Endothelial cell of hepatic sinusoid (primary cell): ENCODE results near the gene COL18A1.

Experiments
- in situ Hi-C: cut with HindIII; loops from 2 replicates; pipeline ENCODE4 v1.10.0; 2017; ENCODE audit warnings: low sequenced_read_pairs

The COL18A1 gene

DNA sequence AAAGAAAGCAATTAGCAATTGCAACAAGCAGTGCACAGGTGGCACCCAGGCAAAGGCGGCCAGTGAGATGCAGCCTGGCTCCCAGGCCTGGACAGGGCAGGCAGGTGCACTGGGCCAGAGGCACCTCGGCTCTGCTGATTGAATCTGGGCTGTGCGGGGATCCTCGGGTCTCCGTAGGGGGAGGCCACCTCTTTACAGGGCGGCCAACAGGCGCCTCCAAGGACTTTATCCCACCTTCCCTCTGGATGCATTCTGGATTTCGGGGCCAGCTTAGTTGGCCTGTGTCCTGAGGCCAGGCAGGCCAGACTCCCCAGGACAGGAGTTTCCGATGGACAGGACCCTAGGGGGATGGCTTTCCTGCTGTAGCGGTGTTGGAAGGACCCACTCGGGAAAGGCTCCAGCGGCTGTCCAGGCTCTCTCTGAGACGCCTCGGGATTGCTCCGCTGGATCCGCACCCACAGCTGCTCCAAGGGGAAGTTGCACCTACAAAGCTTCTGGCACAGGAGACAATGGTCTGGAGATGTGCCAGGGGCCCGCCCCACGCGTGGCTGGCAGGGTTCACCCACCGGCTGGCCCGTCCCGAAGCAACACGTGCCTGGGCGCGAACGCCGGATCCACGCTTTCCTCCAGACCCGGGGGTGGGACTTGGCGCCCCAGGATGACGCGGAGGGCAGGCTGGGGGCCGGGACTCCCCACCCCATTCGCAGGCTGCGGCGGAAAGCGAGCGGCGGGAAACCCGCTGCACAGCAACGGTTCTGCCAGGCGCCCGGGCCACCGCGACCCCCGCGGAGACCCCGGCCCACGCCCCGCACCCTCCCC is 136.5 kb downstream of the COL18A1 start:
- in situ Hi-C loops = no loop called here

DNA sequence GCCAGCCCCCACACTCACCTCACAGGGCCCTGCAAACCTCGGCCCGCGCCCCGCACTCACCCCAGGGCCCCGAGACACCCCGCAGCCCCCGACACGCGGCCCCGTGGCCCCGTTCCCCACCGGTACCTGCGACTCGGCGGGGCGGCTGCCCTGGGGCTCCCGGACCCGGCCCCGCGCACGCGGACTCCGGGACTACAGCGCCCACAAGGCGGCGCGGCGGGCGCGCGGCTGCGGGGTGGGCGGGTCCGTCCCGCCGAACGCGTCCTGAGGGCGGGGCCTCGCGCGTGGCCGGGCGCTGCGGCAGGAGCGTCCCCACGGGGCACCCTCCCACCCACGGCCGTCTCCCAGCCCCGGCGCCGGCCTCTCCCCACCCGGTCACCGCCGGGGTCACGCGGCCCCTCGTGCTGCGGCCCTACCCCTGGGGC is 137.3 kb downstream of the COL18A1 start, which contains the start of gene SLC19A1:
Gene SLC19A1 (minus strand): TSS at position 199 of the 425 bp plus-strand sequence. CDS start 4,481 bp downstream, outside the sequence.
- in situ Hi-C loops = no loop called here

DNA sequence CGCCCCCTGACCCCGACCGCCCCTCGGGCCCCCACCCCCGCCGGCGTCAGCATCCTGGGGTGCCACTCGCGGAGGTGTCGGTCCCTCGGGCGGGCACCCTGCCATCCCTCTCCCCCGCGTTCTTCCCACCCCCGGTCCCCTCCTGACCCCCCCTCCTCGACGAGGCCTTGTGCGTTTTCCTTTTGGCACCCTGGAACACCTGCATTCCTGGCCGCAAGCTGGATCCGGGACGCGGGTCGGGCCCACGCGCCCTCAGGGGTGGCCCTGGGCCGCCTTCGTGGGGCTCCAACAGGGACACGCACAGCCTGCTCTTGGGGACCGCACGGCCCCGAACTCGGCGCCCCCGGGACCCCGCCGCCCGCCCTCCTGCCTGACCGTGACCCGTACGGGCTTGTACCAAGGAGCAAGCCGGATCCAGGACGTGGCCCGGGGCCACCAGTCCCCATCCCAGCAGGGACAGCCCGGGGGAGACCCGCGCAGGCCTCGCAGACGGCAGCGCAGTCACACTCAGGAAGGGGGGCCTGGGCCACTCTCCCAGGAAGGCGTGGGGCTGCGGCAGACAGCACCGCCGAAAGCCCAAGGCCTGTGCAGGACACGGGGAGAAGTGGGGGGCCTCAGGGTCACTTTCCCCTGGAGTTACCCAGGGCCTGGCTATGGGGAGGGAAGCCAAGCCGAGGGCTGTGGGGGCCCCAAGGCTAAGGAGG is 137.9 kb downstream of the COL18A1 start:
- in situ Hi-C loops = no loop called here

DNA sequence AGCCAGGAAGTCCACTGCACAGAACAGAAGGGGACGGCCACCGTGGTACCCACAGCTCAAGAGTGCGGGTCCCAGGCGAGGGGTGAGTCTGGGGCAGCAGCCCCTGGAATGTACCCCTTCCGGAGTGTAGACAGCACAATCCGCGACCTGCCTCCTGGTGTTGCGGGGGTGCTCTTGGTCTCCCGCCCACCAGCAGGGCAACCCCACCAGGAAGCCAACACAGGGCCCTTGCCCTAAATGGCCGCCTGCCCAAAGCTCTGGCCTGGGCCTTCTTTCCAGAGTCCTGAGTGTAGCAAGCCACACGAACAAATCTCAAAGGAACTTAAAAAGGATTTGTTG is 138.4 kb downstream of the COL18A1 start:
- in situ Hi-C loops = no loop called here

DNA sequence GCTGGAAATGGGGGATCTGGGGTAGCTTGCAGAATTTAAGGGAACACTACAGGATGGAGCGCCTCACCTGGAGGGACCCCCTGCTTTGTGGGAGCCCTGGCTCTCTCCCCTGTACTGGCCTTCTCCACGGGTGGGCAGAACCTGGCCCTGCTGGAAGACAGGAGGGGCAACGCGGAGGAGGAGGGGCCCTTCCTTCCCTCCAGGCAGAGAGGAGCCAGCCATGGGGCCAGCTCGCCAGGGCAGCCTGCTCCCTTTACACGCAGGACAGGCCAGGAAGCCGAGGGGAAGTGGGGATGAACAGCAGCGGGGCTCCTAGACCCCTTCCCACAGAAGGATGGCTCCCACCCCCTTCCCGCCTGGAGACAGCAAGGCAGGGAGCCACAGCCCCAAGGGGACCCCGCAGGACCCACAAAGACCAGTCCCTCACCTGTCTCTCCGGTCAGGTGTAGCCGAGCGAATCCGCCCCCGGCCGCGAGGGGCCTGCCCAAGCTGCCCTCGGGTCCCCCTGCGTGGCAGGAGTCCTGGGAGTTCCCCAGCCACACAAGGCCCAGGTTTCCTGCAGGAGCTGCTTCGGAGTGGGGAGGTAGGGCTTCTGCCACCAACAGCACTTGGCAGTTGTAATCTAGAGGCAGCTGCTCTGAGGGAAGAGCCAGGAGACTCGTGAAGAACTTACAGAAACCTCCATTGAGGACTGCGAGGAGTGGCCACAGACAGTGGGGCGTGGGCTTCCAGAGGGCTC is 138.9 kb downstream of the COL18A1 start:
- in situ Hi-C loops = no loop called here

DNA sequence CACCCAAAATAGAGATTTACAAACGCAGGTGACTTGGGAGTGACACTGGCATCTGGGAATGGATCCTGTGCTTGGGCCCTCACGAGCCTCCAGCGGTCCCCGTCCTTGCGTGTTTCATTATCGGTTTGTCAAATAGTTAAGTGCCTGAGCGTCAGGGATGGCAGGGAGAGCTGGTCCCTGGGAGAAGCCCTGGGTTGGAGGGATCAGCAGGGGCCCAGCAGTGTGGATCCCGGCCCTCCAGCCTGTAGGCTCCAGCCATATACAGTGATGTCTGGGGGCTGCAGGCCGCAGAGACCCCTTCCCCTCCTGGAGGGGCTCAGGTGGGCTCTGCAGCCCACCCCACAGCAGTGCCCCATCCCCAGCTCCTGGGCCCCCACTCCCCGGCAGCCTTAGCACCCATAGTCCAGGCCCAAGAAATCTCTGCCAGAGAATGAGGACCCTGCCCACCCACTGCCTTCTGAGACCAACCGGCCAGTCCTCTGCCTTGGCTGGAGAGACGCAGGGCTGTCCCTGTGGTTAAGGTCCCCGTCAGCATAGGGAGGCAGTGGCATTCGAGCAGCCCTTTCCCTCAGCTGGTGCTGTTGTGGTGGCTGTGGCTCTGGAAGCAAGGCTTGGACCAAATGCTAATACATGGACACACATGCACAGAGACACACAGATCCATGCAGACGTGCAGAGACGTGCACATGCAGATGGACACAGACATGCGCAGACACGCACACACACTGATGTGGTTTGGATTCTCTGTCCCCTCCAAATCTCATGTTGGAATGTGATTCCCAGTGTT is 139.7 kb downstream of the COL18A1 start:
- in situ Hi-C loops = no loop called here

DNA sequence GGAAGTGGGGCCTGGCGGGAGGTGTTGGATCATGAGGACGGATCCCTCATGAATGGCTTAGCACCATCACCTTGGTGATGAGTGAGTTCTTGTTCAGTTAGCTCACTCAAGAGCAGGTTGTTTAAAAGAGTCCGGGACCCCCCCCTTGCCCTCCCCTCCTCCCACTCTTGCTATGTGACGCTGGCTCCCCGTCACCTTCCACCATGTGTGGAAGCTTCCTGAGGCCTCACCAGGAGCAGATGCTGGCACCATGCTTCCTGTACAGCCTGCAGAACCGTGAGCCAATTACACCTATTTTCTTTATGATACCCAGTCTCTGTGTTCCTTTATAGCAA is 140.2 kb downstream of the COL18A1 start:
- in situ Hi-C loops = no loop called here

DNA sequence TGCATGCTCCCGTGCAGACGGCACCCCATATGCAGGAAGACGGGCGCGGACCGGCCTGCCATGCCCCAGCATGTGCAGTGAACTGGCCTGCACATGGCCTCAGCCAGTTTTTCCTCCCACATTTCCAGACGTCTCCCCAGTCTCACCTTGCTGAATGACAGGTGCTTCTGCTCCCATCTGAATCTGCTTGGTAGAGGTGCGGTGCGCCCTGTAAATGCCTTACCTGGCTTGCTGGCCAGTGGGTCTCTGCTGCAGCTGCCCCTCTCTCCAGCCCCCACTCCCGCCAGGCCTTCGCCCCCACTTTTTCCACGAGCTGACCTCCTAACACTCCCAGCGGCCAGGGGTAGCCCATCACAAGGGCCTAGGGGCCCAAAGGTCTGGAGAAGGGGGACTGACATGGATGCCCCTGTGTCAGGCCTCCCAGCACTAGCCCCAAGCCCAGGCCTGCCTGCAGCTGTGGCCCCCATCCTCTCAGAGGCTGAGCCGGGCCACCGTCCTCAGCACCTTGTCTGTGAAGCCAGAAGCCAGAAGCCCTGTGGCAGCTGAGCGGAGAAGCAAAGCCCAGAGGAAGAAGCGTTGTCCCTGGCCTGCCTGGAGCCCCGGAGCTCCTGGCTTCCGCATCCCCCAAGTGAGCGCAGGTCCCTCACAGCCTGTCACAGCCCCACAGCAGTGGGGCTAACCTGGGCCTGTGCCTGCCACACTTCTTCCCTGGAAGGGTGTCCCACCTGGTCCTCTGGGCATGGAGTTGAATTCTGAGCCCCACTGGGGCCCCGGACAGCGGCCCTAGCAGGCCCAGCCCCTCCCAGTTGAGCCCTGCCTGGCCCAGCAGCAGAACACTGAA is 140.9 kb downstream of the COL18A1 start:
- in situ Hi-C loops = no loop called here

DNA sequence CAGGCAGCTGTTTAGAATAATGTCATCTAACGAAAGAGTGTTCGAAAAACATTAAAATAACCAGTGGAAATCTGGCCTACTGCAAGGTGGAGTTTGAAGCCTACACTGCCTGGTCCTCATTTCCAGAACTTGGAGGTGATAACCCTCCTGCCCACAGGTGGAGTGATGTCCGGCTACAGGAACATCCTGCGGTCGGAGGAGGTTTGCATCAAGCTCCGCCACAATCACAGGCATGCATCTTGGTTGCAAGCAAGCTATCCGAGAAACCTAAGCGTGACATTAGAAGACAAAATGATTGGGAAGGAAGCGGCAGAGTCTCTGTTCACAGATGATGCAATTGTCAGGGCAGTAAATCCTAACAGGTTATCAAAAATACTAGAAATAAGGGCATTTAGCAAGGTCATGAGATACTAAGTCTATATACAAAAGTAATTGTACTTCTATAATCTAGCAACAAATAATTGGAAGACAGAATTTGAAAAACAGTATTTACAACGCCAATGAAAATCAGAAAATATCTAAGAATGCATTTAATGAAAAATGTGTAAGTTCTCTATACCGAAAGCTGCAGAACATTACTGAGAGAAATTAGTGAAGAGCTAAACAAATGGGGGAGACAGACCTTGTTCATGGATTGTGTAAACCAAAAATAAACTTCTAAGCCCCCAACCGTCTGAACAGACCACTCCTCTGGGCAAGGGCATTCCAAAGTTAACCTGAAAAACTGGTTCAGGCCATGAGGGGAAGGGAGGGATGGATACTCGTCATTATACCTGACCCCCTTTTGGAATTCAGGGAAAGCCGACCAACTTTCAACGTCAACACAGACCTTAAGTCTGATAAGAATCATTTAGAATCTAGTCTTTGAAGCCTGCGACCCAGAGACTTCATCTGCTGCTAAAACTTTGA is 141.9 kb downstream of the COL18A1 start:
- in situ Hi-C loops = no loop called here

DNA sequence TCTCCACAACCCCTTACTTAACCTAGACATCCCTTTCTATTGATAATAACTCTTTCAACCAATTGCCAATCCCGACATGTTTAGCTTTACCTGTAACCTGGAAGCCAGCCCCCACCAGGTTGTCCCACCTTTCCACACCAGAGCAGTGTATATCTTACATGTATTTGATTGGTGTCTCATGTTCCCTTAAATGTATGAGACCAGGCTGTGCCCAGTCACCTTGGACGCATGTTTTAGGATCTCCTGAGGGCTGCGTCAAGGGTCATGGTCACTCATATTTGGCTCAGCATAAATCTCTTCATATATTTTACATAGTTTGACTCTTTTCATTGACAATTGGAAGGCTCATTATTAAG is 142.6 kb downstream of the COL18A1 start:
- in situ Hi-C loops = no loop called here

DNA sequence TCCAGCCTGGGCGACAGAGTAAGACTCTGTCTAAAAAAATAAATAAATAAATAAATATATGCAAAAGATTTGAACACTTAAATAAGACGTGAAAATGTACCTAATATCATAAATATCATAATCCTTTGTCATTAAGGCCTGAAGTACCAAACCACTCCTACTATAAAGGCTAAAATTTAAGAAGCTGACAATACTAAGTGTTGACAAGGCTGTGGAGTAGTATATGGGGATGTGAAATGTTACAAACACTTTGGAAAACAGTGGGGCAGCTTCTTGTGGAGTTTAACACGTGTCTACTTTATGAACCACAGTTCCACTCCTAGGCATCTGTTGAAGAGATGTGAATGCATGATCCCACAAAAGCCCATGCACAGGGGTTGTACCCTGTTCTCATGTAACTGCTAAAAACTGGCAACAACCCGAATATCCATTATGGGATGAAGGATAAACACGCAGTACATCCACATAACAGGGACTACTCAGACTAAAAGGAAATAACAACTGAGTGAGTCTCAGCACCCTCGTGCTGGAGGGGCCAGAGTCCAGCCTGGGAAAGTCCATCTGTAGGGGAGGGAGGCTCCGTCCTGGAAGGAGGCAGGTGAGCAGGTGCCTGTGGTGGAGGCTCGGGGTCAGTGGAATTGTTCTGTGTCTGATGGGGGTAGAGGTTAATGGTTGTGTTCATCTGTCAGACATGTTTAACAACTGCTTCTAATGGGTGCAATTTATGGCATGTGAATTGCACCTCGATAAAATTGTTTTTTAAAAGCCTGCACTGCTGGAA is 143.9 kb downstream of the COL18A1 start:
- in situ Hi-C loops = no loop called here

DNA sequence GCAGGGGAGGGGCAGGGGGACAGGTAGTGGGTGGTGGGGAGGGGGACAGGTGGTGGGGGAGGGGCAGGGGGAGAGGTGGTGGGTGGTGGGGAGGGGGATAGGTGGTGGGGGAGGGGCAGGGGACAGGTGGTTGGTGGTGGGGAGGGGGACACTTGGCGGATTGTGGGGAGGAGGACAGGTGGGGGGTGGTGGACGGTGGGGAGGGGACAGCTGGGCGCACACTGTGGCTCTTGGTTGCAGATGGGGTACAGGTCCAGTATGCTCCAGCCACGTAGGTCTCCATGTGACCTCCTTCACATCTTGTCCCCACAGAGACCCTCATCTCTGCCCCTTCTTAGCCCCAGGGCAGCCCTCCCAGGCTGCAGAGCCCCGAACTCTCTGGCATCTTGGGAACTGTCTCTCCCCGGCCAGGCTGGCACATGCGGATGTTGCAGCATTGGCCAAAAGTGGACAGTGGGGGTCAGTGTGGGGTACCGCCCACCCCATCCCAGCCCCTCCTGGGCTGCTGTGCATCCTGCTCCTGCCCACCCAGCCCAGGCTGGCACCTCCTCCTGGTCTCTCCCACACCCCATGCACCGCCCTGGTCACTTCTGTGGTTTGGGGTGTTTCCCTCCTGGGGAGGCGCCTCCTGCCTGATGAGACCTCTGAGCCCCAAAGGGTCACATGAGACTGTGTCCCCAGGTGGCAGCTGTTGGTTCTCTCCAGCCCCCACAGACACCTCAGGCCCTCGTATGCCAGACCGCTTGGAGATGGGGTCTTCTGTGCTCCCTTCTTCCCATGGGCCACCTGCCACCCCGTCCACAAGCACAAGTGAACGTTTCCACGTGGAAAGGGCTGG is 144.9 kb downstream of the COL18A1 start:
- in situ Hi-C loops = no loop called here

DNA sequence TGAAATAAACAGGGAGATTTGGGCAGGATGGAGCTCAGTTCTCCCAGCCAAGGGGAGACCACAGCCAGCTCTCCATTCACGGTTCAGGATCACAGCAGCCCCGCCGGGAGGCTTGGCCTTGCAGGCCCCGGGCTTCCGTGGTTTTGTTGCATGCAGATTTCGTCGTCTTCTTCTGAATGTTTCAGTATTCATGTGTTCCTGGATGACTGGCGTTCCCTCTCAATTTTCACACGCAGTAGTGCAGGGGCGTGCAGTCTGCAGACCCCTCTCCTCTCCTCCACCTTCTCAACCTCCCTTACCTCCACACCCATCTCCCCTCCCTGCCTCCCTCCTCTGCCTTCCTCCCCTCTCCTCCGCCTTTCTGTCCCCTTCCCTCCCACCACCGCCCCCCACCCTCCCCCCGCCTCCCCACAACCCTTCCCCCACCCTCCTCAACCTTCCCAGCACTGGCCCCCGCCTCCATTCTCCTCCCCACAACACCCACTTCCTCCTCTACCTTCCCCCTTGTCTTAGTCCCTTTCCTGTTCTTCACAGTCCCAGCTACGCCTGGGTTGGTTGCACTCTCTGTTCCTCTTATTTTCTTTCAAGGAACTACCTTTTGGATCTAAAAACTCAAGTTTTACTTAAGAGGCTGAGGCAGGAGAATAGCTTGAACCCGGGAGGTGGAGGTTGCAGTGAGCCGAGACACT is 145.7 kb downstream of the COL18A1 start:
- in situ Hi-C loops = no loop called here

DNA sequence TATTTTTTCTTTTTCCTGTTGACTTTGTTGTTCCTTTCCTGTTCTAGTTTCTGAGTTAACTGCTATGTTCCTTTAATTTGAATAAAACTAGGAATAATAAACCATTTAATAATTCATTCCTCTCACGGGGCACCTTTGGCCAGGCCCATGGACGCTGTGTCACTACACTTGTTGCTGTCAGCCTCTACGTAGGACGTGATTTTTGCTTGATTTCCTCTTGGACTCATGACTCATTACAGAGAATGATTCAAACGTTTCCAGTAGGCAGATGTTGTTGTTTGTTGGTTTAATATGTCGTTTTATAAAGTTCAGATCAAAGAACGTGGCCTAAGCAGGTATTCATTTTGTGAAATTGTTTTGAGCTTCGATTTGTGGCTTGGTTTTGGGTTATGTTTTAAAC is 146.4 kb downstream of the COL18A1 start:
- in situ Hi-C loops = no loop called here

DNA sequence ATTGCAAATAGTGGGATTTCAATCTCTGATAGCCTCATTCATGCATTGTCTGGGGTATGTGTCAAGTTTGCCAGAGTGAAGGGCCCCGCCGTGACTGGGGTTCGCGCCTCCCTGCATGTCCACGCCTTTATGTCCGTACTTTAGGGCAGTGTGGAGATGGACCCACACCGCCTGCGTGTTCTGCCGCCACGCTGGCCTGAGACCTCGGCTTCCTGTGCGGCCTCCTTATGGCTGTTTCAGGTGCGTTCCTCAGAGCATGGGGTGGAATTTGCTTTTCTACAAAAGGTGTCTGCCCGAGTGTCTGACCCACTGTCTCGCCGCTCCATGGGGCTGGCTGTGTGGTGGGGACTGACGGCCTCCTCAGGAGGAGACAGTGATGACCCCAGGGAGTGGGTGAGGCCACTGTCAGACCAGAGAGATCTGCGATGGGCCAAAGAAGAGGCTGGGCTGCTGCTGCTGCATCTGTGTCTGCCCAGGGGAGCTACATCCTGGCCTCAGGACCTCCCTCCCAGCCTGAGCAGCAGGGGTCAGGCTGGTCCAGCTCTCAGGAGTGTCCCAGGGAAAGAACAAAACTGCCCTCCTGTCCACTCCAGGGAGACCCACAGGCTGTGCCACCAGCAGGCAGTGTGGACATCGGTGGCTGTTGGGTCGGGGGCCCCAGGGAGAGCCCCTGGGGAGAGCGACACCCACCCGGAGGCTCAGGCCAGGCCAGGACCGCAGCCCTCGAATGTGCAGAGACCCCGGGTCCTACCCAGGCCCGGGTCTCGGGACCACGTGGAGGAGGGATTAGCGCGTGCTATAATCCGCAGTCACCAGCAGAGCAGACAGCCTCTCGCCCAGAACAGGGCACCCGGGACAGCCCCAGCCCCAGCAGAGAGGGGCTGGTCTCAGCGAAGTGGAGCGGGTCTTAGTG is 147.1 kb downstream of the COL18A1 start:
- in situ Hi-C loops = no loop called here
